Measurements from ENCODE around the gene QPRT. TPM values are rescaled to one million over a fixed set of nuclear protein-coding genes. Genes with fewer than 3 reads are reported as not detected.

Gene QPRT
- total and polyA plus RNA-seq, 12 donors = 3.8 to 34.1 (median 24.6) TPM

DNA sequence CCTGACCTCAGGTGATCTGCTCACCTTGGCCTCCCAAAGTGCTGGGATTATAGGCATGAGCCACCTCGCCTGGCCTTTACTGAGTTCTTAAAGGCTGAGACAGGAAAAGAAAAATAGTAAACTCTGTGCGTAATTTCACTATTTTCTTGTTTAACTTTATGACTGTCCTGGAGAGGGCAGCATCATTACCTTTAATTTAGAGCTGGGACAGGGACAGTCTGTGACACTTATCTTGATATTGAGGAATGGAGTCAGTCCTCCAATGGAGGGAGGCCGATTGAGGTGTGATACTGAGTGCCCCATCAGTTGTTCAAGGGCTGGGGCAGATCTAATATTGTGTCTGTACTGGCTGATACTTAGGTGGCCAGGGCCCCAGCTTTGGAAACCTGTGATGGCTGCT, 37.4 kb upstream of the QPRT start:
- no peaks in the 10 kb centered on the region for H3K9me3 ChIP-seq
- H3K36me3 ChIP-seq = no peaks in the 10 kb centered on the region
- TF ChIP-seq CTCF (IDR thresholded peaks at IDR 0.05) = peak in 1 of 9 donors; percentile 15
- no peak for ATAC-seq
- WGBS, 2 donors = 56 to 61% methylated on average over 3 of the region's 3 CpGs
- no peak overlapping the region for H3K4me3 ChIP-seq
- H3K4me1 ChIP-seq = peaks cover 0 to 35% (median 0%) of the 10 kb centered on the region in 9 donors
- no peaks in the 10 kb centered on the region for H3K27me3 ChIP-seq
- no peak overlapping the region for H3K27ac ChIP-seq
- intact Hi-C loops (cut with DNase I) = no loop called here
- no peak for DNase-seq

DNA sequence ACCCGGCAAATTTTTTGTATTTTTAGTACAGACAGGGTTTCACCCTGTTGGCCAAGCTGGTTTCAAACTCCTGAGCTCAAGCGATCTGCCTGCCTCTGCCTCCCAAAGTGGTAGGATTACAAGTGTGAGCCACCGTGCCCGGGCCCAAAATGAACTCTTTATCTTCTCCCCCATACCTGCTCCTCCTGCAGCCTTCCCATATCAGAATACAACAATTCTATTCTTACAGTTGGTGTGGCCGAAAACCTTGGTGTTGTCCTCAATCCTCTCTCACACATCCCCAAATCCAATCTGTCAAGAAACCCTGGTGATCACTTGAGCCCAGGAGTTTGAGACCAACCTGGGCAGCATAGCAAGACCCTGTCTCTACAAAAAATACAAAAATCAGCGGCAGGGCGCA, 35.4 kb upstream of the QPRT start:
- Histone ChIP-seq H3K4me1 (peaks cover 0 to 35% (median 0%) of the 10 kb centered on the region in 9 donors), H3K4me3 (no peak overlapping the region), H3K9me3 (no peaks in the 10 kb centered on the region), H3K27ac (no peak overlapping the region), H3K27me3 (no peaks in the 10 kb centered on the region), H3K36me3 (no peaks in the 10 kb centered on the region)
- no peak for TF ChIP-seq CTCF (IDR thresholded peaks at IDR 0.05)
- 91 to 94% methylated on average over 7 of the region's 7 CpGs for WGBS, 2 donors
- no peak for ATAC-seq
- no peak for DNase-seq
- intact Hi-C loops (cut with DNase I) = no loop called here

- Histone ChIP-seq H3K4me3 (no peak overlapping the region), H3K27ac (peak overlapping the region in 1 of 10 donors; percentile 73), H3K4me1 (peaks cover 0 to 35% (median 0%) of the 10 kb centered on the region in 9 donors), H3K36me3 (no peaks in the 10 kb centered on the region), H3K9me3 (no peaks in the 10 kb centered on the region), H3K27me3 (no peaks in the 10 kb centered on the region)
- intact Hi-C loops (cut with DNase I) = no loop called here
- DNase-seq (no peak), ATAC-seq (peak in 3 of 8 donors; percentile 31 to 44 (median 38))
- no peak for TF ChIP-seq CTCF (IDR thresholded peaks at IDR 0.05)
- WGBS, 2 donors = 83 to 87% methylated on average over 9 of the region's 9 CpGs
Observed at GRCh38 chr16:29644338-29644857, 34.6 kb upstream of the QPRT start.

DNA sequence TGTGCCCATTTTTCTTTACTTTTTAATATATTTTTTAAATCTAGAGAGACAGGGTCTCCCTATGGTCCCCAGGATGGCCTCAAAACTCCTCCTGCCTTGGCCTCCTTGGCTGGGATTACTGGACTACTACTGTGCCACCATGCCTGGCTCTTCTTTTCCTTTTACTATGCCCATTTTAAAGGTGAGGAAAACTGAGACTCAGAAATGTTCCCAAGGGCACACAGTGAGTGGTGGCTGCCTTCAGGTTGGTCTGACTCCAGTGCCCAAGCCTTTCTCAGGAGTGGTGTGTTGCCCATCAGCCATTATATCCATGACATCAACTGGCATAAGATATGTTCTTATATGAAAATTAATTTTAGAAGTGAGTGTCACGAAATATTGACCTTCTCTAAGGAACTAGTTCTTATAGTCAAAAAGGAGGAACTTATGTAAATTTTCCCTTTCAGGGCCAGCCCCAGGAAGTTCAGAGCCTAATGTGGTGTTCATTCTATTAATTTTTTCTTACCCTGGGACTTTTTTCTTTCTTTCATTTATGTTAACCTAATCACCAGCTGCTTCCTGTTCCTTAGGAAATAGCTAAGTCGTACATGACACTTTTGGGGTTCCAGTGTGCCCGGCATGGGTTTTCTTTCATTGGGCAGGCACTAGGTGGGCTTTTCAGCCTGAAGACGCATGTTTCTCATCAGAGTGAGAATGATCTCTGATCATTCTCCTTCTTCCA, 33.8 kb upstream of the QPRT start:
- no peak for TF ChIP-seq CTCF (IDR thresholded peaks at IDR 0.05)
- intact Hi-C loops (cut with DNase I) = no loop called here
- H3K9me3 ChIP-seq = no peaks in the 10 kb centered on the region
- H3K27me3 ChIP-seq = no peaks in the 10 kb centered on the region
- WGBS, 2 donors = 72% methylated on average over 4 of the region's 4 CpGs
- H3K4me1 ChIP-seq = peaks cover 0 to 41% (median 0%) of the 10 kb centered on the region in 9 donors
- ATAC-seq (no peak), DNase-seq (no peak)
- no peak overlapping the region for H3K4me3 ChIP-seq
- peak overlapping the region in 1 of 10 donors; percentile 73 for H3K27ac ChIP-seq
- H3K36me3 ChIP-seq = no peaks in the 10 kb centered on the region

All from heart right ventricle (tissue), 16 donors.